SK-N-MC (cell line): ENCODE results near the gene RSRC1.

Source experiments
- EZH2 ChIP-seq: fragments of 200-600 bp; sonication (generic); IDR thresholded peaks from one replicate; pipeline ENCODE4 v1.6.1; 2017; ENCODE audit warnings: antibody characterized with exemption
- POLR2AphosphoS5 ChIP-seq: IDR thresholded peaks from 2 replicates; pipeline ENCODE4 v1.6.1; 2012; ENCODE audit warnings: mild to moderate bottlenecking, low read depth, low read length, borderline replicate concordance

GRCh38 chr3:158479051-158479450 is 369.2 kb downstream of the RSRC1 start:
- no peak for TF ChIP-seq POLR2AphosphoS5
- no peak for TF ChIP-seq EZH2
